OCI-LY1 (cell line): ENCODE results near the gene LONP1.

Experiments
- CTCF ChIP-seq: fragments of 200-600 bp; sonication (generic), shearing (Covaris generic); IDR thresholded peaks from 2 replicates; pipeline ENCODE4 v1.5.1; 2017; ENCODE audit warnings: mild to moderate bottlenecking, antibody characterized with exemption, low read length, moderate library complexity, mixed read lengths
- EZH2 ChIP-seq: fragments of 200-600 bp; sonication (generic), shearing (Covaris generic); IDR thresholded peaks from 2 replicates; pipeline ENCODE4 v1.8.0; 2017; ENCODE audit warnings: borderline replicate concordance, mixed run types, mild to moderate bottlenecking, antibody characterized with exemption, low read length, moderate library complexity, mixed read lengths

- TF ChIP-seq CTCF (no peak), EZH2 (no peak)
Observed at GRCh38 chr19:5714816-5715215, 5.1 kb downstream of the LONP1 start.
